Coronary artery (tissue), 2 donors: ENCODE results near the gene GRID1.
A peak's percentile ranks its signal among the peaks of the same experiment; 100 is the strongest.
"Not testable (repeated sequence)": the region's sequence is repeated elsewhere in the genome, so short reads cannot be mapped to it uniquely, and the experiment has no call there.

Source experiments
- DNase-seq: peaks from one replicate; pipeline ENCODE4 v3.0.0-alpha.2; 2017; ENCODE audit warnings: low spot score
- H3K27ac ChIP-seq, 2 donors: fragments of 200-600 bp; sonication (generic); one replicate each; pipeline ENCODE4 v1.5.1; 2016 to 2019
- H3K4me3 ChIP-seq: fragments of 200-600 bp; sonication (generic); 2 replicates; pipeline ENCODE4 v1.5.1; 2016; ENCODE audit warnings: mild to moderate bottlenecking, moderate library complexity
- CTCF ChIP-seq: fragments of 200-600 bp; sonication (generic); IDR thresholded peaks from one replicate; pipeline ENCODE4 v1.5.1; 2019; ENCODE audit warnings: antibody characterized with exemption

Gene GRID1

DNA sequence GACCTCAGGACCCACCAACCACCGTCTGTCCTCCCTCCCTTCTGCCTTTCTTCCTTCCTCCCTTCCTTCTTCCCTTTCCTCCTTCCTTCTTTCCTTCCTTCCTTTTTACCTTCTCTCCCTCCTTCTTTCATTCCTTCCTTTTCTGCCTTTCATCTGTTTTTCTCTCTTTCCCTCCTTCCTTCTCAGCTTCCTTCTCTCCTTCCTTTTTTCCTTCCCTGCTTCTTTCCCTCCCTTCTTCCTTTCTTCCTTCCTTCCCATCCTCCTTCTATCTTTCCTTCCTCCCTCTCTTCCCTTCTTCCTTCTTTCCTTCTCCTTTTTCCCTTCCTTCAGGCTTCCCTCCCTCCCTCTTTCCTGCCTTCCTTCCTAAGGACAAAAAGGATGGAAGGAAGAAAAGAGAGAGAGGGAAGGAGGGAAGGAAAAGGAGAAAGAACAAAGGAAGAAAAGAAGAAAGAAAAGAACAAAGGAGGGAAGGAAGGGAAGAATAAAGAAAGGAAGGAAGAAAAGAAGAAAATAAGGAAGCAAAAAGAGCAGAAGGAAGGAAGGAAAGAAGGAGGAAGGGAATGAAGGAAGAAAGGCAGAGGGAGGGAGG lies 405.0 kb downstream of the GRID1 start:
- TF ChIP-seq CTCF: no peak
- DNase-seq: no peak
- Histone ChIP-seq H3K4me3 (no peak overlapping the region), H3K27ac (no peak overlapping the region)

GRCh38 chr10:85961073-85961472 lies 405.5 kb downstream of the GRID1 start:
- no peak for TF ChIP-seq CTCF
- Histone ChIP-seq H3K4me3 (no peak overlapping the region), H3K27ac (no peak overlapping the region)
- DNase-seq: peak; percentile 52

- H3K4me3 ChIP-seq: no peak overlapping the region
- no peak for DNase-seq
- H3K27ac ChIP-seq: no peak overlapping the region
- no peak for TF ChIP-seq CTCF
Observed at GRCh38 chr10:85959239-85959638, 407.4 kb downstream of the GRID1 start.

- Histone ChIP-seq H3K27ac (no peak overlapping the region), H3K4me3 (no peak overlapping the region)
- TF ChIP-seq CTCF: no peak
- no peak for DNase-seq
Observed at GRCh38 chr10:85950921-85951320, 415.7 kb downstream of the GRID1 start.

GRCh38 chr10:85946713-85947326 lies 419.8 kb downstream of the GRID1 start:
- Histone ChIP-seq H3K4me3 (no peak overlapping the region), H3K27ac (no peak overlapping the region)
- TF ChIP-seq CTCF: no peak
- DNase-seq: no peak

GRCh38 chr10:85936161-85936560 lies 430.4 kb downstream of the GRID1 start:
- no peak for TF ChIP-seq CTCF
- H3K27ac ChIP-seq: no peak overlapping the region
- no peak for DNase-seq
- H3K4me3 ChIP-seq: no peak overlapping the region

GRCh38 chr10:85934586-85934985 lies 432.0 kb downstream of the GRID1 start:
- Histone ChIP-seq H3K4me3 (no peak overlapping the region), H3K27ac (no peak overlapping the region)
- DNase-seq: no peak
- TF ChIP-seq CTCF: no peak

DNA sequence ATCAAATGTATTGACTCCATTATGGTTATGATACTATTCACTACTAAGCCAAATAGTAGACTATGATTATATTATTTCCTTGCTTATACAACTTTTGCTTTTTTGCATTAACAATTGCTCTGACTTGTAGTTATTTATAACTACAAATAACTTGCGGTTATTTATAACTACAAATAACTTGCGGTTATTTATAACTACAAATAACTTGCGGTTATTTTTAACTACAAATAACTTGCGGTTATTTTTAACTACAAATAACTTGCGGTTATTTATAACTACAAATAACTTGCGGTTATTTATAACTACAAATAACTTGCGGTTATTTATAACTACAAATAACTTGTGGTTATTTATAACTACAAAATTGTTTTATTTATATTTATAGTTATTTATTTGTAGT lies 436.6 kb downstream of the GRID1 start:
- DNase-seq, H3K4me3 ChIP-seq, H3K27ac ChIP-seq: not testable (repeated sequence)
